Muscle of leg (tissue), 11 donors: ENCODE data around the gene RECK. TPM values are rescaled to one million over a fixed set of nuclear protein-coding genes. Genes with fewer than 3 reads are reported as not detected.
A peak's percentile ranks its signal among the peaks of the same experiment; 100 is the strongest.

Experiments
- DNase-seq: peaks from one replicate; pipeline ENCODE4 v3.0.0; 2013
- H3K27ac ChIP-seq: one replicate; pipeline ENCODE4 v1.5.1; 2013; ENCODE audit warnings: mild to moderate bottlenecking, low read length, control low read depth
- H3K27me3 ChIP-seq: one replicate; pipeline ENCODE4 v1.6.1; 2013; ENCODE audit warnings: low read length; ENCODE audit not compliant: control insufficient read depth, insufficient read depth
- H3K36me3 ChIP-seq: one replicate; pipeline ENCODE4 v1.6.1; 2013; ENCODE audit warnings: low read length; ENCODE audit not compliant: control insufficient read depth, insufficient read depth
- H3K4me1 ChIP-seq: one replicate; pipeline ENCODE4 v1.6.1; 2013; ENCODE audit warnings: low read length; ENCODE audit not compliant: control insufficient read depth, insufficient read depth
- H3K4me3 ChIP-seq: one replicate; pipeline ENCODE4 v1.5.1; 2013; ENCODE audit warnings: low read length, control low read depth
- H3K9me3 ChIP-seq: replicated peaks from 2 replicates; pipeline ENCODE4 v1.6.1; 2013; ENCODE audit warnings: low read depth, low read length; ENCODE audit not compliant: control insufficient read depth
- WGBS: methylation state at CpG from one replicate; pipeline ENCODE4 v1.1.5; 2013; ENCODE audit warnings: missing lambda C conversion rate; ENCODE audit not compliant: insufficient coverage; 5-methylcytosine and 5-hydroxymethylcytosine counted together
- polyA plus RNA-seq, 8 donors: library from polyadenylated mRNA; unstranded; fragments of 120-200 nt; gene quantifications; one replicate each; pipeline versions ENCODE4 v1.2.1 to v1.2.3, GENCODE V29; 2013; ENCODE audit warnings: inconsistent platforms in 1 of 8, low replicate concordance in 1 of 8; ENCODE audit not compliant: insufficient read length in 8 of 8, insufficient read depth in 1 of 8
- total RNA-seq: library from RNA; stranded (reverse); fragments of 120-200 nt; gene quantifications from one replicate; pipeline ENCODE4 v1.2.4, GENCODE V29; 2013

RECK gene
- total and polyA plus RNA-seq, 9 donors: 15.3 to 45.7 (median 26.6) TPM

GRCh38 chr9:36102742-36103495, 66.2 kb downstream of the RECK start:
- Histone ChIP-seq H3K4me1 (no peaks in the 10 kb centered on the region), H3K9me3 (no peaks in the 10 kb centered on the region), H3K36me3 (no peaks in the 10 kb centered on the region), H3K4me3 (no peak overlapping the region), H3K27me3 (no peaks in the 10 kb centered on the region), H3K27ac (no peak overlapping the region)
- no CpG with 5 or more reads among the region's 10 CpGs for WGBS
- peak; percentile 85 for DNase-seq

- Histone ChIP-seq H3K27me3 (no peaks in the 10 kb centered on the region), H3K4me1 (no peaks in the 10 kb centered on the region), H3K4me3 (no peak overlapping the region), H3K36me3 (peaks cover 12% of the 10 kb centered on the region), H3K27ac (no peak overlapping the region), H3K9me3 (no peaks in the 10 kb centered on the region)
- WGBS: no CpG with 5 or more reads among the region's 2 CpGs
- DNase-seq: no peak
Measured at GRCh38 chr9:36109071-36109470, 72.4 kb downstream of the RECK start.

- Histone ChIP-seq H3K9me3 (no peaks in the 10 kb centered on the region), H3K4me1 (no peaks in the 10 kb centered on the region), H3K36me3 (peaks cover 12% of the 10 kb centered on the region), H3K27ac (no peak overlapping the region), H3K4me3 (no peak overlapping the region), H3K27me3 (no peaks in the 10 kb centered on the region)
- WGBS: no CpG with 5 or more reads among the region's 2 CpGs
- DNase-seq: no peak
Measured at GRCh38 chr9:36110434-36110833, 73.7 kb downstream of the RECK start.

DNA sequence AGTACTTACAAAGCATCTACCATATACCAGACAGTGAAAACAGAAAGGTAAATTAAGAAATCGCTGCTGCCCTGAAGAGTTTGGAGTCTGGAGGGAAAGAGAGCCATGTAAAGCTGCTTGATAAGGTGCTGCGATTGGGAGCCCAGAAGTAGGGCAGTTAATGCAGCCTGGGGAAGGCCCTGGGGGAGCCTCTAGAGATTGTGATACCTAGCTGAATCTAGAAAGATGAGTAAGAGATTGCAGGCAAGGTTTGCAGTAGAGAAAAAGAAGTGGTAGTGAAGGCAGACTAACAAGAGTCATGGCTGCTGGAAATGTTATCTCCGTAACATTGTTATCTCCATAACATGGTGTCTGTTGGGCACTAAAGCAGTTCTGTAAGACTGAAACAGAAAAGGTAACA, 75.8 kb downstream of the RECK start:
- Histone ChIP-seq H3K4me1 (no peaks in the 10 kb centered on the region), H3K27ac (no peak overlapping the region), H3K4me3 (no peak overlapping the region), H3K9me3 (no peaks in the 10 kb centered on the region), H3K27me3 (no peaks in the 10 kb centered on the region), H3K36me3 (peaks cover 19% of the 10 kb centered on the region)
- 94% methylated on average over 2 of the region's 3 CpGs for WGBS
- DNase-seq: no peak

GRCh38 chr9:36113999-36114398, 77.3 kb downstream of the RECK start:
- Histone ChIP-seq H3K4me1 (no peaks in the 10 kb centered on the region), H3K36me3 (peaks cover 29% of the 10 kb centered on the region), H3K9me3 (no peaks in the 10 kb centered on the region), H3K4me3 (no peak overlapping the region), H3K27me3 (no peaks in the 10 kb centered on the region), H3K27ac (no peak overlapping the region)
- DNase-seq: no peak
- no CpG with 5 or more reads among the region's 2 CpGs for WGBS

GRCh38 chr9:36116593-36116992, 79.9 kb downstream of the RECK start:
- Histone ChIP-seq H3K27ac (no peak overlapping the region), H3K4me3 (no peak overlapping the region), H3K36me3 (peaks cover 25% of the 10 kb centered on the region), H3K4me1 (no peaks in the 10 kb centered on the region), H3K27me3 (no peaks in the 10 kb centered on the region), H3K9me3 (no peaks in the 10 kb centered on the region)
- WGBS: 88% methylated on average over 2 of the region's 3 CpGs
- no peak for DNase-seq

- Histone ChIP-seq H3K4me3 (no peak overlapping the region), H3K27me3 (no peaks in the 10 kb centered on the region), H3K9me3 (no peaks in the 10 kb centered on the region), H3K27ac (no peak overlapping the region), H3K36me3 (peaks cover 36% of the 10 kb centered on the region), H3K4me1 (no peaks in the 10 kb centered on the region)
- DNase-seq: no peak
- no CpG with 5 or more reads among the region's 2 CpGs for WGBS
Measured at GRCh38 chr9:36118201-36118600, 81.5 kb downstream of the RECK start.

DNA sequence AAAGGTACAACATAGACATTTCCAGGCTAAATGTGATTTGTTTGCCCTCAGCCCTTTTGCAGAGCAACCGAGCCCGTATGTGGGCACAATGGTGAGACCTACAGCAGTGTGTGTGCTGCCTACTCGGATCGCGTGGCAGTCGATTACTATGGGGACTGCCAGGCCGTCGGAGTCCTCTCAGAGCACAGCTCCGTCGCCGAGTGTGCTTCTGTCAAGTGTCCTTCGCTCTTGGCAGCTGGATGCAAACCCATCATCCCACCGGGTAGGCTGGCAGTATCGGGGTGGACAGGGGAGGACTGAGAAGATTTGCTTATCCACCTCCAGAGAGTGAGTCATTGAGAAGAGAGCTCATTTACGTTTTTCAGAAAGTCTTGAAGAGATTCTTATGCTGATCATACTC, 82.0 kb downstream of the RECK start:
- Histone ChIP-seq H3K4me3 (no peak overlapping the region), H3K9me3 (no peaks in the 10 kb centered on the region), H3K27ac (no peak overlapping the region), H3K27me3 (no peaks in the 10 kb centered on the region), H3K4me1 (no peaks in the 10 kb centered on the region), H3K36me3 (peaks cover 36% of the 10 kb centered on the region)
- no peak for DNase-seq
- WGBS: 87% methylated on average over 12 of the region's 15 CpGs

DNA sequence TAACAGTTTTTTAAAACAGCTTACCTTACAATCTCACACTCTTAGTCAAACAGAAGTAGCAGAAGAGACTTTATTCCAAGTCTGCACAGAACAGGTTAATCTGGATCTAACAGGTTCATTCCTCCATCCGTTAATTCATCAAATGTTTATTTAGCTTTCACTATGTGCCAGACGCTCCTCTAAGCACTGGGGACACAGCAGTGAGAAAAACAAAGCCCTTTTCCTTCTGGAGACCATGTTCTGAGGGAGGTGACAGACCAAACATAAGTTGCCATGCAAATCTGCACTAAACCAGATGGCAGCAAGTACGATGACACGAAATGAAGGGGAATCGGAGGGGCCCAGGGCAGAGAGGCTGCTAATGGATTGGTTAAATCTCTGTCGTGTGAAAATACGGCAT, 82.8 kb downstream of the RECK start:
- H3K36me3 ChIP-seq: peaks cover 36% of the 10 kb centered on the region

DNA sequence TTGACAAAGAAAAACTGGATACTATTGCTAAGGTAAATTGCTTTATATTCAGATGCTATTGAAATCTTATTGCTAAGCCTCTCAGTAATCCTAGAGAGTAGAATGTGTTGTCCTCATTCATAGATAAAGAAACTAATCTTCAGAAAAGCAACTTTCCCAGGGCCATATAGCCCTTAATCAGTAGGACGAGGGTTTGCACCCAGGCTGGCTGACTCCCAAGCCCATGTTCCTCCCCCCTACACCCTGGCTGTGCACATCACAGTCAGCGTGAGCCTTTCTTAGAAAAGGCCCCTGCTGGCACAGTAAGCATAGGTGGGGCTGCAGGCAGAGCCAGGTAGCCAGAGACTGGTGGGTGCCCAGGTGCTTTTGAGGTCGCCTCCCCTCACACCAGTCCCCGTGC, 84.0 kb downstream of the RECK start:
- no peak for DNase-seq
- Histone ChIP-seq H3K9me3 (no peaks in the 10 kb centered on the region), H3K4me1 (no peaks in the 10 kb centered on the region), H3K27ac (no peak overlapping the region), H3K27me3 (no peaks in the 10 kb centered on the region), H3K4me3 (no peak overlapping the region), H3K36me3 (peaks cover 36% of the 10 kb centered on the region)
- 79% methylated on average over 4 of the region's 4 CpGs for WGBS

More for the DNA sequence above, 82.8 kb downstream of the RECK start:
- Histone ChIP-seq H3K9me3 (no peaks in the 10 kb centered on the region), H3K27me3 (no peaks in the 10 kb centered on the region), H3K4me3 (no peak overlapping the region), H3K27ac (no peak overlapping the region), H3K4me1 (no peaks in the 10 kb centered on the region)
- no peak for DNase-seq
- WGBS: 83% methylated on average over 5 of the region's 7 CpGs

GRCh38 chr9:36121971-36122370, 85.3 kb downstream of the RECK start:
- no peak for DNase-seq
- H3K4me1 ChIP-seq: no peaks in the 10 kb centered on the region
- H3K27ac ChIP-seq: no peak overlapping the region
- H3K9me3 ChIP-seq: no peaks in the 10 kb centered on the region
- H3K36me3 ChIP-seq: peaks cover 34% of the 10 kb centered on the region
- 80% methylated on average over 1 of the region's 7 CpGs for WGBS
- H3K27me3 ChIP-seq: no peaks in the 10 kb centered on the region
- H3K4me3 ChIP-seq: no peak overlapping the region
